ENCODE measurements around the gene KLHL35.
"Not testable (repeated sequence)": the region's sequence is repeated elsewhere in the genome, so short reads cannot be mapped to it uniquely, and the experiment has no call there.

Gene KLHL35

GRCh38 chr11:75422248-75423231, 10.5 kb downstream of the KLHL35 start:
- no peak for DNase-seq

GRCh38 chr11:75421902-75422247, 11.1 kb downstream of the KLHL35 start:
- DNase-seq = no peak

- DNase-seq = no peak
Observed at GRCh38 chr11:75421035-75421602, 11.9 kb downstream of the KLHL35 start.

- no peak for DNase-seq
Observed at GRCh38 chr11:75420224-75421034, 12.6 kb downstream of the KLHL35 start.

GRCh38 chr11:75413864-75414263, 19.1 kb downstream of the KLHL35 start:
- no peak for DNase-seq

- not testable (repeated sequence) for DNase-seq
Observed at GRCh38 chr11:75413146-75413545, 19.9 kb downstream of the KLHL35 start.

- not testable (repeated sequence) for DNase-seq
Observed at GRCh38 chr11:75409971-75410370, 23.0 kb downstream of the KLHL35 start.

- DNase-seq = no peak
Observed at GRCh38 chr11:75408957-75409219, 24.1 kb downstream of the KLHL35 start.

- no peak for DNase-seq
Observed at GRCh38 chr11:75406338-75406777, 26.6 kb downstream of the KLHL35 start.

- DNase-seq = no peak
Observed at GRCh38 chr11:75403983-75404658, 28.9 kb downstream of the KLHL35 start.

- DNase-seq = no peak
Observed at GRCh38 chr11:75403037-75403436, 30.0 kb downstream of the KLHL35 start.

- DNase-seq = no peak
Observed at GRCh38 chr11:75402002-75402773, 30.8 kb downstream of the KLHL35 start.

GRCh38 chr11:75400146-75400865, 32.7 kb downstream of the KLHL35 start:
- DNase-seq = peak; percentile 39

GRCh38 chr11:75399344-75400145, 33.5 kb downstream of the KLHL35 start, which contains the start of gene RPS3:
RPS3 (plus strand) TSS chr11:75399518; CDS start chr11:75399548, 30 bp downstream.
- peak; percentile 89 for DNase-seq

- DNase-seq = no peak
Observed at GRCh38 chr11:75398906-75399305, 34.1 kb downstream of the KLHL35 start.

- no peak for DNase-seq
Observed at GRCh38 chr11:75394085-75394840, 38.7 kb downstream of the KLHL35 start.

- no peak for DNase-seq
Observed at GRCh38 chr11:75389925-75390324, 43.1 kb downstream of the KLHL35 start.

GRCh38 chr11:75389276-75389605, 43.8 kb downstream of the KLHL35 start:
- no peak for DNase-seq

GRCh38 chr11:75388386-75389275, 44.4 kb downstream of the KLHL35 start:
- peak; percentile 84 for DNase-seq
